SK-N-SH treated with all-trans-retinoic acid at 6 μM for 48 hours (cell line): ENCODE results near the gene LGALS3BP.

Experiments used
- ATAC-seq: fragments of 200-7000 bp; cut with Tn5 transposase; 3 replicates; pipeline ENCODE4 v1.9.1; 2020; ENCODE audit warnings: mild to moderate bottlenecking, moderate library complexity
- ARNTL ChIP-seq: fragments of 450-650 bp; formaldehyde crosslinking; IDR thresholded peaks from 2 replicates; pipeline ENCODE4 v1.5.0; 2020; ENCODE audit warnings: low read depth, mild to moderate bottlenecking, moderate library complexity, borderline replicate concordance
- BACH2 ChIP-seq: fragments of 250-450 bp; sonication (Bioruptor Pico); IDR thresholded peaks from 2 replicates; pipeline ENCODE4 v1.9.0; 2021; ENCODE audit warnings: mild to moderate bottlenecking, borderline replicate concordance
- ESRRG ChIP-seq: fragments of 250-450 bp; sonication (Bioruptor Pico); IDR thresholded peaks from 2 replicates; pipeline ENCODE4 v1.6.1; 2021; ENCODE audit warnings: mild to moderate bottlenecking
- OSR1 ChIP-seq: fragments of 250-450 bp; sonication (Bioruptor Pico); IDR thresholded peaks from 2 replicates; pipeline ENCODE4 v1.8.0; 2022; ENCODE audit warnings: moderate library complexity, mild to moderate bottlenecking, inconsistent platforms
- PPARA ChIP-seq: fragments of 250-450 bp; sonication (Bioruptor Pico); IDR thresholded peaks from 2 replicates; pipeline ENCODE4 v1.5.0; 2020; ENCODE audit warnings: mild to moderate bottlenecking, borderline replicate concordance
- RARB ChIP-seq: fragments of 250-450 bp; sonication (Bioruptor Pico); IDR thresholded peaks from 2 replicates; pipeline ENCODE4 v1.8.0; 2021; ENCODE audit warnings: mild to moderate bottlenecking, moderate library complexity
- SNAI2 ChIP-seq: fragments of 250-450 bp; sonication (Bioruptor Pico); IDR thresholded peaks from 2 replicates; pipeline ENCODE4 v1.5.0; 2020; ENCODE audit warnings: mild to moderate bottlenecking, moderate library complexity
- TCF4 ChIP-seq: fragments of 250-450 bp; sonication (Bioruptor Pico); IDR thresholded peaks from 2 replicates; pipeline ENCODE4 v1.8.0; 2021; ENCODE audit warnings: mild to moderate bottlenecking, moderate library complexity, borderline replicate concordance
- TOX ChIP-seq: fragments of 250-450 bp; sonication (Bioruptor Pico); IDR thresholded peaks from 2 replicates; pipeline ENCODE4 v1.8.0; 2021; ENCODE audit warnings: mild to moderate bottlenecking, moderate library complexity, borderline replicate concordance
- ZFP3 ChIP-seq: fragments of 250-450 bp; sonication (Bioruptor Pico); IDR thresholded peaks from 2 replicates; pipeline ENCODE4 v1.5.0; 2020; ENCODE audit warnings: mild to moderate bottlenecking, moderate library complexity
- ZFP30 ChIP-seq: fragments of 450-650 bp; formaldehyde crosslinking; IDR thresholded peaks from 2 replicates; pipeline ENCODE4 v1.5.0; 2022; ENCODE audit warnings: mild to moderate bottlenecking, moderate library complexity
- ZNF565 ChIP-seq: fragments of 450-650 bp; formaldehyde crosslinking; conservative IDR thresholded peaks from 2 replicates; pipeline ENCODE4 v1.5.0; 2020; ENCODE audit warnings: low read depth, mild to moderate bottlenecking, moderate library complexity
- ZNF8 ChIP-seq: fragments of 450-650 bp; formaldehyde crosslinking; IDR thresholded peaks from 2 replicates; pipeline ENCODE4 v1.5.0; 2020; ENCODE audit warnings: mild to moderate bottlenecking, moderate library complexity
- TF ChIP-seq, protein P1 (sequence below): fragments of 250-450 bp; sonication (Bioruptor Pico); IDR thresholded peaks from 2 replicates; pipeline ENCODE4 v1.5.1; 2020; ENCODE audit warnings: low read depth, mild to moderate bottlenecking, moderate library complexity
- TF ChIP-seq, protein P2 (sequence below): fragments of 250-450 bp; sonication (Bioruptor Pico); IDR thresholded peaks from 2 replicates; pipeline ENCODE4 v1.8.0; 2021; ENCODE audit warnings: low read depth, mild to moderate bottlenecking, moderate library complexity, borderline replicate concordance
- TF ChIP-seq, protein P3 (sequence below): fragments of 250-450 bp; sonication (Bioruptor Pico); IDR thresholded peaks from 2 replicates; pipeline ENCODE4 v1.5.1; 2021; ENCODE audit warnings: mild to moderate bottlenecking, moderate library complexity
- TF ChIP-seq, protein P4 (sequence below): fragments of 250-450 bp; sonication (Bioruptor Pico); IDR thresholded peaks from 2 replicates; pipeline ENCODE4 v1.8.0; 2020; ENCODE audit warnings: mild to moderate bottlenecking, moderate library complexity, borderline replicate concordance

Gene LGALS3BP

DNA sequence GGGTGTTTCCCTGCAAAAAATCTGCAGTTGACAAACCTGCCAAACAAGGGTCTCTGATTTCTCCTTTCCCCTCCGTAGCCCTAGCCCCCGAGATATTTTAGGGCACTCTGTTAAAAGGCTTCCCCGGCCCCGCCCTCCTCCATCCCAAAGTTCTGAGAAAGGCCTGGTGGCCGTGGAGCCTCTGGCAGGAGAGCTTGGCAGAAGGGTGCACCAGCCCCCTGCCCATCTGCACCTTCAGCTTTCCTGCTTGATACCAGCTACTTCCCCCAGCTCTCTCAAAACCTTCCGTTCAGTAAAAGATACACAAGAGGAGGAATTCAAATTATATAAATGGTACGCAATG, 30.6 kb upstream of the LGALS3BP start:
- ATAC-seq, result no peak
- TF ChIP-seq ESRRG, result no peak
- TF ChIP-seq TOX, result no peak

DNA sequence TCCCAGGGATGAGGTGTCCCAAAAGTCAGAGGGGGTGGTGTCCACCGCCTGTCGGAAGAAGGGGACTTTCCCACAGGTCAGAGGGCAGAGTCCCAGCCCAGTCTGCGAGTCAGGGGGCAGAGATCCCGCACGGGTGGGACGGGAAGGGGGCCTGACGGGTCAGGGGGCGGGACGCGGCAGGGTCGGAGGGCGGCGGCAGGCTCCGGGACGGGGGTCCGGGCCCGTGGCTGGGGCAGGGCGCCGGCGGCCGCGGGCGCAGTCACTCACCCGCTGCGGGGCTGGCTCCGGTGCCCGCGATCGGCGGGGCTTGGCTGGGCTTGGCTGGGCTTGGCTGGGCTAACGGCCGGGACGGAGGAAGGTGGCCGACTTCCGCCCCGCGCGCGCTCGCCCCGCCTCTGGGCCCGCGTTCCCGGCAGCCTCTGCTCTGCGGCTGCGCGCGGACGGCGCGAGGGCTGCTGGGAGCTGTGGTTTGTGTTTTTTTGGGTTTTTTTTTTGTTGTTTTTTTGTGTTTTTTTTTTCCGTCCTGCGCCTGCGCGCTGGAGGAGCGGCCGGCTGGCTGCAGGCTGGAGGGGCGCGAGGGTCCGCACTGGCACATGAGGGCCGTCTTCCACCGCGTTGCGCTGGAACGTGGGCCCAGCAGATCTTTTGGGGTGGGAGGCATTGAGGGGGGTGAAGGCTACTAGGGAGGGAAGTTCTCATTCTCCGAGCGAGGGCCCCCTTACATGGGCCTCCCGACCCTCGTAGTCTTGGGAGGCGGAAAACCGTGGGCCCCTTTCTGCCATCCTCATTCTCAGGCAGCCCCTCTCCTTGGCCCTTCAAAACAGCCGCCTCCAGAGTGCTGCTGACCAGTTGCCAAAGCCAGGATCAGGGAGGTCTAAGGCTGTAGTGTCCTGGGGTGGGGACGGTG, 29.9 kb upstream of the LGALS3BP start, which contains the start of gene CANT1:
Gene CANT1 (minus strand): TSS at position 368 of the 907 bp plus-strand sequence. CDS start 12,142 bp downstream, outside the sequence.
- no peak for TF ChIP-seq OSR1 (CRISPR knock-in tag)
- TF ChIP-seq, protein P1, sequence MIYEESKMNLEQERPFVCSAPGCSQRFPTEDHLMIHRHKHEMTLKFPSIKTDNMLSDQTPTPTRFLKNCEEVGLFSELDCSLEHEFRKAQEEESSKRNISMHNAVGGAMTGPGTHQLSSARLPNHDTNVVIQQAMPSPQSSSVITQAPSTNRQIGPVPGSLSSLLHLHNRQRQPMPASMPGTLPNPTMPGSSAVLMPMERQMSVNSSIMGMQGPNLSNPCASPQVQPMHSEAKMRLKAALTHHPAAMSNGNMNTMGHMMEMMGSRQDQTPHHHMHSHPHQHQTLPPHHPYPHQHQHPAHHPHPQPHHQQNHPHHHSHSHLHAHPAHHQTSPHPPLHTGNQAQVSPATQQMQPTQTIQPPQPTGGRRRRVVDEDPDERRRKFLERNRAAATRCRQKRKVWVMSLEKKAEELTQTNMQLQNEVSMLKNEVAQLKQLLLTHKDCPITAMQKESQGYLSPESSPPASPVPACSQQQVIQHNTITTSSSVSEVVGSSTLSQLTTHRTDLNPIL (CRISPR knock-in tag), result no peak
- no peak for TF ChIP-seq ZNF565 (CRISPR knock-in tag)
- no peak for TF ChIP-seq PPARA (CRISPR knock-in tag)
- ATAC-seq, result peak; percentile 99

DNA sequence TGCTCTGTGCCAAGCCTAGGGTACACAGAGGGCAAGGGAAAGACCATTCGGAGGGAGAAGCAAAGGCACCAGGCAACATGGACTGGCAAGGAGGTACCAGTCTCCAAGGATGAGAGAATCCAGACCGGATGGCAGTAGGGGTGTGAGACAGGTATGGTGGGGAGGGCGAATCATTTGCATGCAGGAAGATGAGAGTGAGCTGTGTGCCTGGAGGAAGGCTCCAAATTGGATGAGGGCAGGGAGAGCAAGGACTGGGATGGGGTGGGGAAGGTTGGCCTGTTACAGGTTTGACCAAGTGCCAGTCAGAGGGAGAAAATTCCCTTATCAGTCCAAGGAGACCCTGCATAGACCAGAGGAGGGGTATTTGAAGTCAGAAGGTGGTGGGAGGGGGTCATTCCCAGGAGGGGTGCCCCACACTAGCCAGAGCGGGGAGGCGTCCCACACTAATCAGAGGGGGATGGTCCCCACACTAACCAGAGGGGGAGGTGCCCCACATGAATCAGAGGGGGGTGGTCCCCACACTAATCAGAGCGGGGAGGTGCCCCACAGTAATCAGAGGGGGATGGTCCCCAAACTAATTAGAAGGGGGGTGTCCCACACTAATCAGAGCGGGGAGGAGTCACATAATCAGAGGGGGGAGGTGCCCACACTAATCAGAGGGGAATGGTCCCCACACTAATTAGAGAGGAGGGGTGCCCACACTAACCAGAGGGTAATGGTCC, 29.1 kb upstream of the LGALS3BP start:
- TF ChIP-seq ARNTL (CRISPR knock-in tag) (no peak), ZFP30 (CRISPR knock-in tag) (no peak), ZNF565 (CRISPR knock-in tag) (no peak), ESRRG (no peak), PPARA (CRISPR knock-in tag) (no peak), ZFP3 (CRISPR knock-in tag) (no peak)
- TF ChIP-seq, protein P2, sequence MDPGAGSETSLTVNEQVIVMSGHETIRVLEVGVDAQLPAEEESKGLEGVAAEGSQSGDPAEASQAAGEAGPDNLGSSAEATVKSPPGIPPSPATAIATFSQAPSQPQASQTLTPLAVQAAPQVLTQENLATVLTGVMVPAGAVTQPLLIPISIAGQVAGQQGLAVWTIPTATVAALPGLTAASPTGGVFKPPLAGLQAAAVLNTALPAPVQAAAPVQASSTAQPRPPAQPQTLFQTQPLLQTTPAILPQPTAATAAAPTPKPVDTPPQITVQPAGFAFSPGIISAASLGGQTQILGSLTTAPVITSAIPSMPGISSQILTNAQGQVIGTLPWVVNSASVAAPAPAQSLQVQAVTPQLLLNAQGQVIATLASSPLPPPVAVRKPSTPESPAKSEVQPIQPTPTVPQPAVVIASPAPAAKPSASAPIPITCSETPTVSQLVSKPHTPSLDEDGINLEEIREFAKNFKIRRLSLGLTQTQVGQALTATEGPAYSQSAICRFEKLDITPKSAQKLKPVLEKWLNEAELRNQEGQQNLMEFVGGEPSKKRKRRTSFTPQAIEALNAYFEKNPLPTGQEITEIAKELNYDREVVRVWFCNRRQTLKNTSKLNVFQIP (CRISPR knock-in tag), result no peak
- ATAC-seq, result no peak

DNA sequence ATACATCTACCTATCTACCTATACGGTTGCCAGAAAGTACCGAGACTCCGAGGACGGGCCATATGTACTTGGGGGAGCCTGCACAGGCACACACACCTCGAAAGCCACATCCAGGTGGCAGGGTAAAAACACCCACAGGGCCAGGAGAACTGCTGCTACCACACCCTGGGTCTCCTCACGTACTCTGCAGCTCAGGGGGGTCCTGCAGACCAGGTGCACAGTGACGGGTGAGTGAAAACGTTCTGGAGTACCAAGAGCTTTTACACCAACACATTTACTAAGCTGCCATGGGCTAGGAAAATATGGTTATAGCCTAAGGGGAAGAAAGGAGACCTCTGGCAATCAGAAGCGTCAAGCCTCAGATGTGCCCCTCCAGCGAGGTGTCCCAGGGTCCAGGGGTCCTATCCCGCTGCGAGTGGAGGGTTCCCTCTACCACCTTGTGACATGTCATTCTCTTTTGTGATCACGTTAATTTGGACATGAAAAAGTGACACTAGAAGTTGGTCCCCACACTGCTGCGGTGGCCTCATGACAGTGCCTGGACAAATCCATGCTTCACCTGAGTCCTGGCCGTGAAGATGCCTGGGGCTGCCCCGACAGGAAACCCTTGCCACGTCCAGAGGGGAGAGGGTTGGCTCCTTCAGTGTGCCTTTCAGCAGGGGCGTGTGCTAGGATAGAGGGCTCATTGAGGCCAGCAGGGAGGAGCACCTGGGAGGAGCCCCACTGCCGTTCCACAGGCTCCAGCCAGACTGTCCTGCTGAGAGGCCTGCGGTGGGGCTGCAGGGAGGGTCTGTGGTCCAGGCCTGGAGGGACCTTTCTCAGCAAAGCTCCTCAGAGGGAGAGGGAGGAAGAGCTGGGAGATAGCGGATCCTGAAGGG, 28.0 kb upstream of the LGALS3BP start:
- no peak for ATAC-seq
- TF ChIP-seq TCF4 (CRISPR knock-in tag), result no peak
- TF ChIP-seq, protein P3, sequence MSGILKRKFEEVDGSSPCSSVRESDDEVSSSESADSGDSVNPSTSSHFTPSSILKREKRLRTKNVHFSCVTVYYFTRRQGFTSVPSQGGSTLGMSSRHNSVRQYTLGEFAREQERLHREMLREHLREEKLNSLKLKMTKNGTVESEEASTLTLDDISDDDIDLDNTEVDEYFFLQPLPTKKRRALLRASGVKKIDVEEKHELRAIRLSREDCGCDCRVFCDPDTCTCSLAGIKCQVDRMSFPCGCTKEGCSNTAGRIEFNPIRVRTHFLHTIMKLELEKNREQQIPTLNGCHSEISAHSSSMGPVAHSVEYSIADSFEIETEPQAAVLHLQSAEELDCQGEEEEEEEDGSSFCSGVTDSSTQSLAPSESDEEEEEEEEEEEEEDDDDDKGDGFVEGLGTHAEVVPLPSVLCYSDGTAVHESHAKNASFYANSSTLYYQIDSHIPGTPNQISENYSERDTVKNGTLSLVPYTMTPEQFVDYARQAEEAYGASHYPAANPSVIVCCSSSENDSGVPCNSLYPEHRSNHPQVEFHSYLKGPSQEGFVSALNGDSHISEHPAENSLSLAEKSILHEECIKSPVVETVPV (CRISPR knock-in tag), result no peak
- TF ChIP-seq RARB (CRISPR knock-in tag), result no peak
- TF ChIP-seq ZFP30 (CRISPR knock-in tag), result no peak
- no peak for TF ChIP-seq ZNF8 (CRISPR knock-in tag)
- TF ChIP-seq ZFP3 (CRISPR knock-in tag), result no peak
- TF ChIP-seq BACH2 (CRISPR knock-in tag), result no peak

DNA sequence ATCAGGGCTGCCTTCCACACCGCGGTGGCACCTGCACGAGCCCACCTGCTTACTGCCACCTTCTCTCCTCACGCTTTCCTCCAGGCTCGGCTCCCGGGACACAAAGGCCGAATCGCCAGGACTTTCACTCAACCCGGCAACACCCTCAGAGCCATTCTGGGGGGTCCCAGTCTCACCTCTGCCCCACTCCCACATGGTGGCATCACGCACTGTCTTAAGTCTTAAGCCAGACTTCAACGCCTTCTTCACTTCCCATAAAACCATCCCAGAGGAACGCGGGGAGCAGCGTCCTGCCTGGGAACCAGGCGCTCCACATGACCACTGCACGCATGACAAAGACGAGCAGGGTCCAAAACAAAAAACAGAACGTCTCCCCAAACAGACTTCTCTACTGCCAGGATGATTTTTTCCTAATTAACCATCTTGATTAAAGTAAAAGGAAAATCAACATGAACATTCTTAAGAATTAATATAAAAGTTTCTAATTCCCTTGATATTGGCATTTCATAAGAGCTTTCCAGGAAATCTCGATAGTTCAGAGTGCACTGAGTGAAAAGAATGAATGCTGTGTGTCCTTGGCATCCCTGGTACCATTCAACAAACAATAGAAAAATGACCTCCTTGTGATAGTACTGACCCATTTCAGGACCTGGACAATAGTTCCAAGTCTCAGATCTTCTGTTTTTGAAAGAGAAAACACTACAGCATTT, 27.2 kb upstream of the LGALS3BP start:
- no peak for ATAC-seq
- TF ChIP-seq, protein P3 (CRISPR knock-in tag), result no peak
- TF ChIP-seq BACH2 (CRISPR knock-in tag) (no peak), ZNF565 (CRISPR knock-in tag) (no peak), PPARA (CRISPR knock-in tag) (no peak), SNAI2 (CRISPR knock-in tag) (no peak), ESRRG (no peak)
- TF ChIP-seq, protein P1 (CRISPR knock-in tag), result no peak
- TF ChIP-seq, protein P4, sequence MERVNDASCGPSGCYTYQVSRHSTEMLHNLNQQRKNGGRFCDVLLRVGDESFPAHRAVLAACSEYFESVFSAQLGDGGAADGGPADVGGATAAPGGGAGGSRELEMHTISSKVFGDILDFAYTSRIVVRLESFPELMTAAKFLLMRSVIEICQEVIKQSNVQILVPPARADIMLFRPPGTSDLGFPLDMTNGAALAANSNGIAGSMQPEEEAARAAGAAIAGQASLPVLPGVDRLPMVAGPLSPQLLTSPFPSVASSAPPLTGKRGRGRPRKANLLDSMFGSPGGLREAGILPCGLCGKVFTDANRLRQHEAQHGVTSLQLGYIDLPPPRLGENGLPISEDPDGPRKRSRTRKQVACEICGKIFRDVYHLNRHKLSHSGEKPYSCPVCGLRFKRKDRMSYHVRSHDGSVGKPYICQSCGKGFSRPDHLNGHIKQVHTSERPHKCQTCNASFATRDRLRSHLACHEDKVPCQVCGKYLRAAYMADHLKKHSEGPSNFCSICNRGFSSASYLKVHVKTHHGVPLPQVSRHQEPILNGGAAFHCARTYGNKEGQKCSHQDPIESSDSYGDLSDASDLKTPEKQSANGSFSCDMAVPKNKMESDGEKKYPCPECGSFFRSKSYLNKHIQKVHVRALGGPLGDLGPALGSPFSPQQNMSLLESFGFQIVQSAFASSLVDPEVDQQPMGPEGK (CRISPR knock-in tag), result no peak
- TF ChIP-seq, protein P2 (CRISPR knock-in tag), result no peak
